Upper lobe of left lung (tissue), 4 donors: ENCODE measurements around the gene WFDC6.

Source experiments
- CTCF ChIP-seq, 6 experiments: fragments of 450-650 bp in 4 of 6; fragments of 200-600 bp in 2 of 6; sonication (generic) in 2 of 6; IDR thresholded peaks; one replicate each; pipeline ENCODE4 v1.5.1; 2016 to 2019; ENCODE audit warnings: antibody characterized with exemption in 6 of 6
- EP300 ChIP-seq, 4 donors: sonication (generic); formaldehyde crosslinking; IDR thresholded peaks; one replicate each; pipeline ENCODE4 v1.5.1; 2017; ENCODE audit warnings: antibody characterized with exemption in 4 of 4, control low read depth in 2 of 4
- POLR2A ChIP-seq, 4 donors: fragments of 450-650 bp; IDR thresholded peaks; one replicate each; pipeline ENCODE4 v1.5.1; 2016 to 2017; ENCODE audit warnings: antibody characterized with exemption in 4 of 4, mild to moderate bottlenecking in 2 of 4
- POLR2AphosphoS5 ChIP-seq, 2 donors: sonication (generic); formaldehyde crosslinking; IDR thresholded peaks; one replicate each; pipeline ENCODE4 v1.5.1; 2017; ENCODE audit warnings: antibody characterized with exemption in 2 of 2

- TF ChIP-seq POLR2A (IDR thresholded peaks at IDR 0.05) (no peak), CTCF (IDR thresholded peaks at IDR 0.05) (no peak), POLR2AphosphoS5 (IDR thresholded peaks at IDR 0.05) (no peak), EP300 (IDR thresholded peaks at IDR 0.05) (no peak)
These were observed 6.1 kb upstream of the WFDC6 start for GRCh38 chr20:45545351-45545750.
